Upper lobe of right lung (tissue), 1 donor: ENCODE data around the gene KLHL33. TPM values are rescaled to one million over a fixed set of nuclear protein-coding genes. Genes with fewer than 3 reads are reported as not detected.
A peak's percentile ranks its signal among the peaks of the same experiment; 100 is the strongest.

Experiments used
- ATAC-seq: fragments of 200-7000 bp; cut with Tn5 transposase; one replicate; pipeline ENCODE4 v1.9.1; 2020; ENCODE audit warnings: mild to moderate bottlenecking, moderate library complexity
- DNase-seq: peaks from one replicate; pipeline ENCODE4 v3.0.0-alpha.2; 2020
- H3K27ac ChIP-seq: fragments of 200-600 bp; one replicate; pipeline ENCODE4 v1.8.0; 2022
- H3K27me3 ChIP-seq: fragments of 200-600 bp; one replicate; pipeline ENCODE4 v1.8.0; 2022; ENCODE audit warnings: mild to moderate bottlenecking
- H3K36me3 ChIP-seq: fragments of 200-600 bp; one replicate; pipeline ENCODE4 v1.8.0; 2022
- H3K4me1 ChIP-seq: fragments of 200-600 bp; one replicate; pipeline ENCODE4 v1.8.0; 2022
- H3K4me3 ChIP-seq: fragments of 200-600 bp; one replicate; pipeline ENCODE4 v1.8.0; 2022; ENCODE audit warnings: mild to moderate bottlenecking
- H3K9me3 ChIP-seq: fragments of 200-600 bp; one replicate; pipeline ENCODE4 v1.8.0; 2022
- intact Hi-C: fragments of 100-400 bp; cut with DNase I; formaldehyde crosslinking; loops from one replicate; pipeline ENCODE4 v1.11.0; 2022
- total RNA-seq: library from RNA; stranded (reverse); fragmentation: NEBNext Ultra II Directional; extraction: Animal tissue kit (Norgen Biotek cat#: 25700); gene quantifications from one replicate; pipeline ENCODE4 v1.2.1, GENCODE V29; 2021
- TF ChIP-seq, protein P1 (sequence below): fragments of 200-600 bp; IDR thresholded peaks from one replicate; pipeline ENCODE4 v1.8.0; 2022; ENCODE audit warnings: antibody characterized with exemption
- donor health status: DM: no; HTN: yes; CAD: no; lungs with severe emphysema.

Gene KLHL33
- total RNA-seq, 1 donor from 2014 or later, result 0.29 TPM

DNA sequence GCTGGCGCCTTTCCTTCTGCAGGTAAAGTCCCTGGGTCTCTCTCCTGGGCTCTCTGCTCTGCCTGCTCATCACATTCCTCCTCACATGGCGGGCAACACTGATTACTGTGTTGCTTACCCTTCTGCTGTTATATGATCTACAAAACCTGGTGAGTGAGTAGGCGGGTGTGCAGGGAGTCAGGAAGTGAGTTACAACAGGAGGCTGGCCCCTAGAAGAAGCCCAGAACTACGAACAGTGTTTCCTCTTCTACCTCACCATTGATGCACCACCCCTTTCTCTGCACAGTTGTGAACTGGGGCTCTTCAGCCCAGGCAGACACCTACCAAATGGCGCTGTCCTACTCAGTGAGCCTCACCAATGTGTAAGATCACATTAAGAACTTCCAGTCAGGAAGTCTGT, 4.9 kb upstream of the KLHL33 start:
- H3K27me3 ChIP-seq, result no peaks in the 10 kb centered on the region
- H3K9me3 ChIP-seq, result no peaks in the 10 kb centered on the region
- no peaks in the 10 kb centered on the region for H3K4me1 ChIP-seq
- DNase-seq (no peak), ATAC-seq (peak; percentile 37)
- H3K4me3 ChIP-seq, result no peak overlapping the region
- TF ChIP-seq, protein P1, sequence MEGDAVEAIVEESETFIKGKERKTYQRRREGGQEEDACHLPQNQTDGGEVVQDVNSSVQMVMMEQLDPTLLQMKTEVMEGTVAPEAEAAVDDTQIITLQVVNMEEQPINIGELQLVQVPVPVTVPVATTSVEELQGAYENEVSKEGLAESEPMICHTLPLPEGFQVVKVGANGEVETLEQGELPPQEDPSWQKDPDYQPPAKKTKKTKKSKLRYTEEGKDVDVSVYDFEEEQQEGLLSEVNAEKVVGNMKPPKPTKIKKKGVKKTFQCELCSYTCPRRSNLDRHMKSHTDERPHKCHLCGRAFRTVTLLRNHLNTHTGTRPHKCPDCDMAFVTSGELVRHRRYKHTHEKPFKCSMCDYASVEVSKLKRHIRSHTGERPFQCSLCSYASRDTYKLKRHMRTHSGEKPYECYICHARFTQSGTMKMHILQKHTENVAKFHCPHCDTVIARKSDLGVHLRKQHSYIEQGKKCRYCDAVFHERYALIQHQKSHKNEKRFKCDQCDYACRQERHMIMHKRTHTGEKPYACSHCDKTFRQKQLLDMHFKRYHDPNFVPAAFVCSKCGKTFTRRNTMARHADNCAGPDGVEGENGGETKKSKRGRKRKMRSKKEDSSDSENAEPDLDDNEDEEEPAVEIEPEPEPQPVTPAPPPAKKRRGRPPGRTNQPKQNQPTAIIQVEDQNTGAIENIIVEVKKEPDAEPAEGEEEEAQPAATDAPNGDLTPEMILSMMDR, result no peak
- peaks cover 8% of the 10 kb centered on the region for H3K36me3 ChIP-seq
- intact Hi-C loops, result no loop called here
- no peak overlapping the region for H3K27ac ChIP-seq

DNA sequence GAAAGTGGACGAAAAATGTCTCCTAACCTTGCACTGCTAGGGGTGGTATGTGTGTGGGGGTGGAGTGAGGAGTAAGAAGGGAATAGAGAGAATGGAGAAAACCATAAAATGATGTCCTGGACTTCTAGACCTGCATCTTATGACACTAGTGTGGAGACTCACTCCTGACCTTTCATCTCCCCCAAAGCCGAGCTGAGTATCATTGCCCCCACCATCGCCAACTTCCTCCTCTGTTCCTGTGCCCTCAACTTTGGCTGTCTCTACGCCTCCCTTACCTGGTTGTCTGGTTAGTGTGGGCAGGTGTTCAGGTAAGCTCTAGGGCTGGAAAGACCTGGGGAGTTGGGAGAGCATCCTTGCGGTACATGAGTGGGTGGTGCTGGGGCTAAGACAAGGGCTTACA, 4.5 kb upstream of the KLHL33 start:
- Histone ChIP-seq H3K27ac (no peak overlapping the region), H3K36me3 (peaks cover 4% of the 10 kb centered on the region), H3K4me3 (no peak overlapping the region), H3K27me3 (no peaks in the 10 kb centered on the region), H3K4me1 (no peaks in the 10 kb centered on the region), H3K9me3 (no peaks in the 10 kb centered on the region)
- intact Hi-C loops, result no loop called here
- DNase-seq, result no peak
- TF ChIP-seq, protein P1, result no peak
- no peak for ATAC-seq

DNA sequence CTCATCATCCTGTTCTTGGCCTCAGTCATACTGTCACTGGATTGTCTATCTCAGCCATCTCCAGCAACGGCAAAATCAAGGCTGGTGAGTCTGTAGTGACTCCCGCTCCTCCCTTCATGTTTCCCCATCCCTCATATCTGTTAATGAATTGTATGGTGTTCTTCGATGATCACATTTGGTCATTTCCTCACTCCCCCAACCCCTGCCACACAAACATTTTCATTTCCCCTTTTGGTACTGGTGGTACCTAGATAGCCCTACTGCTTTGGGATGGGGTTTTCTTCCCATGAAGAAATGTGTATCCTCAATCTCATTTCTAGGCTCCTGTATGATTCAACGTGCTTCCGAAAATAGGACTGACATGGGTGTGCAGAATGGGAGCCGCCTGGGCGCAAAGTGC, 2.7 kb upstream of the KLHL33 start:
- intact Hi-C loops, result no loop called here

DNA sequence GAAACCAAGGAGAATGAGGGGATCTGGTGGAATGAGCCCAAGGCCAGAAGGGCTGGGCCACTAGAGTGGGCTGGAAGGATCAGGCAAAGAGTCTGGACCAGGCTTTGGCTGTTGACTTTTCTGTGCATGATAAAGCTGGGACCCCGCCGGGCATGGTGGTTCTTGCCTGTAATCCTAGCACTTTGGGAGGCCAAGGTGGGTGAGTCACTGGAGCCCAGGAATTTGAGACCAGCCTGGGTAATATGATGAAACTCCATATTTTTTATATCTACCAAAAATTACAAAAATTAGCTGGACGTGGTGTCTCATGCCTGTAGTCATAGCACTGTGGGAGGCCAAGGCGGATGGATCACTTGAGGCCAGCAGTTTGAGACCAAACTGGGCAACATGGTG, 393 bp upstream of the KLHL33 start:
- H3K27ac ChIP-seq, result no peak overlapping the region
- H3K36me3 ChIP-seq, result no peaks in the 10 kb centered on the region
- no peaks in the 10 kb centered on the region for H3K4me1 ChIP-seq
- intact Hi-C loops, result no loop called here
- DNase-seq, result no peak
- no peaks in the 10 kb centered on the region for H3K27me3 ChIP-seq
- H3K4me3 ChIP-seq, result no peak overlapping the region
- ATAC-seq, result no peak
- TF ChIP-seq, protein P1, result no peak
- no peaks in the 10 kb centered on the region for H3K9me3 ChIP-seq

More for the DNA sequence above, 2.7 kb upstream of the KLHL33 start:
- Histone ChIP-seq H3K36me3 (no peaks in the 10 kb centered on the region), H3K27ac (no peak overlapping the region), H3K27me3 (no peaks in the 10 kb centered on the region), H3K4me3 (no peak overlapping the region), H3K4me1 (no peaks in the 10 kb centered on the region), H3K9me3 (no peaks in the 10 kb centered on the region)
- ATAC-seq (no peak), DNase-seq (no peak)
- TF ChIP-seq, protein P1, result no peak

DNA sequence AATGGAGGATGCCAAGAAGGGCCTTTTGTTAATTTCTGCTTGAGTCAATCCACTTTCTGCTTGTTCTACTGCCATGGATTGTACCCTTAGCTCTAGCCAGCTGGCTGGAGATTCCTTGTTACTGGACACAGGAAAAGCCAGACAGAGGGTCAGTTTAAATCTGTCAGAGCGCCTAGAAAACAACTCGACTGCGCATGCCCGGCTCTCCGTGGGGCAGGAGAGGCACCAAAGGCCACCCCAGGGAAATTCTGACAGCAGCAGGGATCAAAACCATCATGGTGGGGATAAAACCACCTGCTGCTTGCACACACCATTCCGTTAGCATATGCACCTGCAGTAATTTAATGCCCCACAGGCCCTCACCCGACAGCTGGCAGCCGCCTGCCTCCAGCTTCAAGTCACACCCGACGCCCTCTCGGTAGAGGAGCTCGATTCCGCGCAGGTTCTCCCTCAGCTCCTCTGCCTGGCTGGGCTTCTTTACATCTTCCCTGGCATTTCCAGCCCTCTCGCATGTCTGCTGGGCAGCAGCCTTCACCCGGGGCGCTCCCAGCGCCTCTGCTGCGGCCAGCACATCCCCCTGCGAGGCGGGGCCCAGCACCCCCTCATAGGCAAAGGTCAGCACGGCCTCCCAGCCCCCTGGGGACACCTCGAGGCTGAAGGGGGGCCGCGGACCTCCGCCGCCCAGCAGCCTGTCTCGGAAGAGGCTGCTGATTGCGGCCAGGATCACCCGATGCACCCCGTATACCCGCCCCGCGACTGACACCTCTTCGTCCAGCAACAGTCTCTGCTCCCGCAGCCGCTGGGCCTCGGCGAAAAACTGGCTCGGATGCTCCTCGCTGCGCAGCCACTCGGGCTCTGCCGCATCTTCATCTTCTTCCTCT, 1.0 kb downstream of the KLHL33 start:
- TF ChIP-seq, protein P1, result no peak
- Histone ChIP-seq H3K27ac (peak overlapping the region; percentile 61), H3K9me3 (no peaks in the 10 kb centered on the region), H3K36me3 (no peaks in the 10 kb centered on the region), H3K4me1 (no peaks in the 10 kb centered on the region), H3K4me3 (peak overlapping the region; percentile 22), H3K27me3 (no peaks in the 10 kb centered on the region)
- no peak for ATAC-seq
- intact Hi-C loops, result no loop called here
- no peak for DNase-seq
